ENCODE results near the gene STK32A.

Gene STK32A

DNA sequence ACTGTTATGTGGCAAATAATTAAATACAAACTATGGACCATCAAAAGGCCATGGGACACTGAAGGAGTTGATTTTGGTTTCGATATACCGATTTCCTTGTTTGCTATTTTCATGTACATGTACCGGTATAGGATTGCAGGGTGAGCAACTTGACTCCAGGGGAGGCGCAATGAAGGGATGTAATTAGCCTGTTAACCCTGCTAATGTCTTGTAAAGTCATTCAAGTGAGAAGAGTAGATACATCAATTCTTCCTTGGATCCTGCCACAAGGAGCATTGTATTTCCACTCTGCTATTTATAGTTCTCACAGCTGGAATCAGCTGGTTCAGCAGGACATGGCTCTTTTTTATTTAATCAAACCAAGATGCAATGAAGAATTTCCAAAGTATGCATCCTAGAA, 102.0 kb downstream of the STK32A start:
- Histone ChIP-seq H3K27ac (no peak overlapping the region), H3K4me1 (no peaks in the 10 kb centered on the region), H3K27me3 (no peaks in the 10 kb centered on the region), H3K4me3 (no peak overlapping the region), H3K9me3 (peaks cover 0 to 8% (median 0%) of the 10 kb centered on the region in 3 donors), H3K36me3 (no peaks in the 10 kb centered on the region)
- intact Hi-C loops (cut with DNase I; ENCODE audit: low total_unique reads): no loop called here
- TF ChIP-seq, protein P1, sequence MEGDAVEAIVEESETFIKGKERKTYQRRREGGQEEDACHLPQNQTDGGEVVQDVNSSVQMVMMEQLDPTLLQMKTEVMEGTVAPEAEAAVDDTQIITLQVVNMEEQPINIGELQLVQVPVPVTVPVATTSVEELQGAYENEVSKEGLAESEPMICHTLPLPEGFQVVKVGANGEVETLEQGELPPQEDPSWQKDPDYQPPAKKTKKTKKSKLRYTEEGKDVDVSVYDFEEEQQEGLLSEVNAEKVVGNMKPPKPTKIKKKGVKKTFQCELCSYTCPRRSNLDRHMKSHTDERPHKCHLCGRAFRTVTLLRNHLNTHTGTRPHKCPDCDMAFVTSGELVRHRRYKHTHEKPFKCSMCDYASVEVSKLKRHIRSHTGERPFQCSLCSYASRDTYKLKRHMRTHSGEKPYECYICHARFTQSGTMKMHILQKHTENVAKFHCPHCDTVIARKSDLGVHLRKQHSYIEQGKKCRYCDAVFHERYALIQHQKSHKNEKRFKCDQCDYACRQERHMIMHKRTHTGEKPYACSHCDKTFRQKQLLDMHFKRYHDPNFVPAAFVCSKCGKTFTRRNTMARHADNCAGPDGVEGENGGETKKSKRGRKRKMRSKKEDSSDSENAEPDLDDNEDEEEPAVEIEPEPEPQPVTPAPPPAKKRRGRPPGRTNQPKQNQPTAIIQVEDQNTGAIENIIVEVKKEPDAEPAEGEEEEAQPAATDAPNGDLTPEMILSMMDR (IDR thresholded peaks at IDR 0.05): no peak
- no peak for DNase-seq

DNA sequence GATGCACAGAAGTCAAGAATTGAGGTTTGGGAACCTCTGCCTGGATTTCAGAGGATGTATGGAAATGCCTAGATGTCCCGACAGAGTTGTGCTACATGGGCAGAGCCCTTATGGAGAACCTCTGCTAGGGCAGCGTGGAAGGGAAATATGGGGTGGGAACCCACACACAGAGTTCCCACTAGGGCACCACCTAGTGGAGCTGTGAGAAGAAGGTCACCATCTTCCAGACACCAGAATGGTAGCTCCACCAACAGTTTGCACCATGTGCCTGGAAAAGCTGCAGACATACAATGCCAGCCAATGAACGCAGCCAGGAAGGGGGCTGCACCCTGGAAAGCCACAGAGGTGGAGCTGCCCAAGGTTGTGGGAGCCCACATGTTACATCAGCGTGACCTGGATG, 104.5 kb downstream of the STK32A start:
- no peak overlapping the region for H3K4me3 ChIP-seq
- DNase-seq: no peak
- TF ChIP-seq, protein P1 (IDR thresholded peaks at IDR 0.05): no peak
- H3K27me3 ChIP-seq: no peaks in the 10 kb centered on the region
- no peaks in the 10 kb centered on the region for H3K4me1 ChIP-seq
- H3K36me3 ChIP-seq: no peaks in the 10 kb centered on the region
- H3K9me3 ChIP-seq: peaks cover 0 to 8% (median 0%) of the 10 kb centered on the region in 3 donors
- intact Hi-C loops (cut with DNase I; ENCODE audit: low total_unique reads): no loop called here
- H3K27ac ChIP-seq: no peak overlapping the region

DNA sequence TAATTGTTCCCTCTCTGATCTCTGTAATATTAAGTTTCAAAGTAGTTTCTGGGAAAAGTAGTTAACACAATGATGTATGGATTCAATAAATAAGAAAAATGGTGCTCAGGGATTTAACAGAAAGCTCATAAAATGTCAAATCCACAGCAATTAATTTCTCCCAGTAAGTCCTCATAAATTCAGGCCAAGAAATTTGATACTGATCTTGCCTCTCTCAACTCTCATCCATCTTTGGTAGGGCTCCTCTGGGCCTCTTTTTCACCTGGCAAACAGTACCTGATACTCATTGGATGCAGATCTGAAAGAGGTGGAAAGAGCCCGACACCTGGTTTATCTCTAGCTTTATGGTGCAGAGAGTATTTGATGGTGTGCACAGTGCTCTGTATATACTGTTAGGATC, 106.1 kb downstream of the STK32A start:
- Histone ChIP-seq H3K36me3 (no peaks in the 10 kb centered on the region), H3K4me1 (no peaks in the 10 kb centered on the region), H3K9me3 (peaks cover 0 to 8% (median 0%) of the 10 kb centered on the region in 3 donors), H3K4me3 (no peak overlapping the region), H3K27me3 (no peaks in the 10 kb centered on the region), H3K27ac (no peak overlapping the region)
- TF ChIP-seq, protein P1 (IDR thresholded peaks at IDR 0.05): no peak
- intact Hi-C loops (cut with DNase I; ENCODE audit: low total_unique reads): no loop called here
- DNase-seq: no peak

DNA sequence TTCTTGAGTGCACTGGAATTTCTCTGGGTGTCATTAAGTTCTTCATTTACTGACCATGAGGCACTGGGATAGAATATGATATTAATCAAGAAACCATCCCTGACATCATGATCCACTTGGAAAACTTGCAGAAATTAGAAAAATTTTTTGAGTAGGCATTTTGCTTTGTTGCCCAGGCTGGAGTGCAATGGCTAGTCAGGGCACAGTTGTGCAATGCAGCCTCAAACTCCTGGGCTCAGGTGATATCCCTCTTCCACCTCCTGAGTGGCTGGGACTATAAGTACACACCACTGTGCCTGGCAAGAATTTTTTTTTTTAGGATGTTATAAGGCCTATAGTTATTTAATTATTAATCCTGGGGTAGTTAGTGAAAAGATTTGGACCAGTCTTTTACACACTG, 106.5 kb downstream of the STK32A start:
- no peaks in the 10 kb centered on the region for H3K36me3 ChIP-seq
- H3K4me1 ChIP-seq: no peaks in the 10 kb centered on the region
- DNase-seq: no peak
- H3K27ac ChIP-seq: no peak overlapping the region
- TF ChIP-seq, protein P1 (IDR thresholded peaks at IDR 0.05): no peak
- no peaks in the 10 kb centered on the region for H3K27me3 ChIP-seq
- H3K9me3 ChIP-seq: peaks cover 0 to 8% (median 0%) of the 10 kb centered on the region in 3 donors
- intact Hi-C loops (cut with DNase I; ENCODE audit: low total_unique reads): no loop called here
- no peak overlapping the region for H3K4me3 ChIP-seq

DNA sequence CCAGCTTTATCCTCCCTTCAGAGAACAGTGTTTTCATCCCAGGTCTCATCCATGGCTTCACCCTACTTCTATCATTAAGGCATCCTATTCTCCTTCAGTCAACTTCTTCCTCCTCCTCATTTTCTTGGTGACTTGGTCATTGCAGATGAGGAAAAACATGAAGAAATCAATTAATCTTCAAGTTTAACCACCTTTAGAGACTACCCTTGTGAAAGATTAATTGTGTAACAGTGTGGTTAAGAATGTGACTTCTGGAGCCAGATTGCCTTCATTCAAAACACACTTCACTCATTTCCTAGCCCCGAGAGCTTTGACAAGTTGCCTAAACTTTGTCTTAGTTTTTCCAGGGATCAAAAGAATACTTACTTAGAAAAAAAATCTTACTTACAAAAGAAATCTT, 110.0 kb downstream of the STK32A start:
- intact Hi-C loops (cut with DNase I; ENCODE audit: low total_unique reads): no loop called here
- TF ChIP-seq, protein P1 (IDR thresholded peaks at IDR 0.05): no peak
- no peak overlapping the region for H3K27ac ChIP-seq
- no peak overlapping the region for H3K4me3 ChIP-seq
- H3K36me3 ChIP-seq: no peaks in the 10 kb centered on the region
- H3K9me3 ChIP-seq: no peaks in the 10 kb centered on the region
- H3K4me1 ChIP-seq: no peaks in the 10 kb centered on the region
- no peaks in the 10 kb centered on the region for H3K27me3 ChIP-seq
- DNase-seq: no peak

DNA sequence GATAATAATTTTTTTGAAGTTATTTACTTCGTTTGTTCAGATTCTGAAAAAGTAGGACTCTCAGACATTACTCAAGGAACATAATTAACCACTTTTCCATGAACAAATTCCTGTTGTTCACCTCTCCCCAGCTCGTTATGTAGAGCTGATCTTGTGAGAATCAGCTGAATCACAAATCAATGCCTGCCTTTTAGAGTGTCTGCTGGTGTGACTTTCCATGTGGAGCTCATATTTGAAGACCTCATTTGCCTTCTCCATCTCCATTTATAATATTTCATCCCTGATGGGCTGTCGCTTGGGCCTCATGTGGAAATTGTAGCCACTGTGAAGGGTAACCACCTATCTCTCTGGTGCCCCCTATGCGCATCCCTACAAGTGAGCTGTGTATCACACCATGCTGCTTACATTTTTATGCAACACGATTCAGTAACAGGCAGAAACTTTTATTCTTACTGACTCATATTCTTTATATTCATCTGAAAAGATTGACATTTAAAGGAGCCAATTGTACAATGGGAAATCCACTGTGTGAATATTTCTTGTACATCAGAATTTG, 111.3 kb downstream of the STK32A start:
- TF ChIP-seq, protein P1 (IDR thresholded peaks at IDR 0.05): no peak
- H3K9me3 ChIP-seq: no peaks in the 10 kb centered on the region
- H3K4me1 ChIP-seq: no peaks in the 10 kb centered on the region
- no peaks in the 10 kb centered on the region for H3K27me3 ChIP-seq
- no peak for DNase-seq
- H3K27ac ChIP-seq: no peak overlapping the region
- H3K4me3 ChIP-seq: no peak overlapping the region
- intact Hi-C loops (cut with DNase I; ENCODE audit: low total_unique reads): no loop called here
- H3K36me3 ChIP-seq: no peaks in the 10 kb centered on the region

All from tibial artery (tissue), 4 donors.